Ishikawa (cell line): ENCODE data around the gene DAO.

Source experiments
- CEBPB ChIP-seq: IDR thresholded peaks from 2 replicates; pipeline ENCODE4 v1.6.1; 2012
- CREB1 ChIP-seq: IDR thresholded peaks from 2 replicates; pipeline ENCODE4 v1.6.1; 2012; ENCODE audit warnings: low read depth
- EGR1 ChIP-seq: IDR thresholded peaks from 2 replicates; pipeline ENCODE4 v1.6.1; 2012
- EP300 ChIP-seq: IDR thresholded peaks from 2 replicates; pipeline ENCODE4 v1.6.1; 2012; ENCODE audit warnings: borderline replicate concordance
- FOXM1 ChIP-seq: IDR thresholded peaks from 2 replicates; pipeline ENCODE4 v1.6.1; 2012; ENCODE audit warnings: low read depth, borderline replicate concordance
- NFIC ChIP-seq: IDR thresholded peaks from 2 replicates; pipeline ENCODE4 v1.6.1; 2012
- RAD21 ChIP-seq: IDR thresholded peaks from 2 replicates; pipeline ENCODE4 v1.6.1; 2012; ENCODE audit warnings: low read depth
- TAF1 ChIP-seq: IDR thresholded peaks from 2 replicates; pipeline ENCODE4 v1.6.1; 2012; ENCODE audit warnings: low read depth, mild to moderate bottlenecking
- TCF12 ChIP-seq: IDR thresholded peaks from 2 replicates; pipeline ENCODE4 v1.6.1; 2012; ENCODE audit warnings: low read depth
- TEAD4 ChIP-seq: IDR thresholded peaks from 2 replicates; pipeline ENCODE4 v1.6.1; 2012
- YY1 ChIP-seq: IDR thresholded peaks from 2 replicates; pipeline ENCODE4 v1.6.1; 2012; ENCODE audit warnings: low read depth
- ZBTB7A ChIP-seq: IDR thresholded peaks from 2 replicates; pipeline ENCODE4 v1.6.1; 2012; ENCODE audit warnings: low read depth
- TF ChIP-seq, protein P1 (sequence below): IDR thresholded peaks from 2 replicates; pipeline ENCODE4 v1.6.1; 2012
- TF ChIP-seq, protein P2 (sequence below): IDR thresholded peaks from 2 replicates; pipeline ENCODE4 v1.6.1; 2012; ENCODE audit warnings: low read depth, mild to moderate bottlenecking
- TF ChIP-seq, protein P3 (sequence below): IDR thresholded peaks from 2 replicates; pipeline ENCODE4 v1.6.1; 2012

The DAO gene

DNA sequence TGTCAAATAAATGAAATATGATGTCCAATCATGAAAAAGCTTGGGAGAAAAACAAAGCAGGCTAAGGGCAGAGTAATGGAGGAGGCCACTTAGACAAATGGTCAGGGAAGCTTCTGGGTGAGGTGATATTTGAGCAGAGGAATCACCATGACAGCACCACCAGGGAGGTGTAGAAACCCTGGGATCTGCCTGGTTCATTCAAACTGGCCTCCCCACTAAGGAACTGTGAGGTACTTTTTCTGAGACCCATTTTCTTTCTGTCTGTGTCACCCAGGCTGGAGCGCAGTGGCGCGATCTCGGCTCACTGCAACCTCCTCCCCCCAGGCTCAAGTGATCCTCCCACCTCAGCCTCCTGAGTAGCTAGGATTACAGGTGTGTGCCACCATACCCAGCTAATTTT lies 14.7 kb upstream of the DAO start:
- no peak for TF ChIP-seq TEAD4
- no peak for TF ChIP-seq TAF1
- no peak for TF ChIP-seq CREB1
- TF ChIP-seq CEBPB: no peak
- no peak for TF ChIP-seq YY1
- no peak for TF ChIP-seq TCF12
- no peak for TF ChIP-seq NFIC
- TF ChIP-seq, protein P1, sequence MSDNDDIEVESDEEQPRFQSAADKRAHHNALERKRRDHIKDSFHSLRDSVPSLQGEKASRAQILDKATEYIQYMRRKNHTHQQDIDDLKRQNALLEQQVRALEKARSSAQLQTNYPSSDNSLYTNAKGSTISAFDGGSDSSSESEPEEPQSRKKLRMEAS: no peak
- TF ChIP-seq EP300: no peak
- TF ChIP-seq, protein P2, sequence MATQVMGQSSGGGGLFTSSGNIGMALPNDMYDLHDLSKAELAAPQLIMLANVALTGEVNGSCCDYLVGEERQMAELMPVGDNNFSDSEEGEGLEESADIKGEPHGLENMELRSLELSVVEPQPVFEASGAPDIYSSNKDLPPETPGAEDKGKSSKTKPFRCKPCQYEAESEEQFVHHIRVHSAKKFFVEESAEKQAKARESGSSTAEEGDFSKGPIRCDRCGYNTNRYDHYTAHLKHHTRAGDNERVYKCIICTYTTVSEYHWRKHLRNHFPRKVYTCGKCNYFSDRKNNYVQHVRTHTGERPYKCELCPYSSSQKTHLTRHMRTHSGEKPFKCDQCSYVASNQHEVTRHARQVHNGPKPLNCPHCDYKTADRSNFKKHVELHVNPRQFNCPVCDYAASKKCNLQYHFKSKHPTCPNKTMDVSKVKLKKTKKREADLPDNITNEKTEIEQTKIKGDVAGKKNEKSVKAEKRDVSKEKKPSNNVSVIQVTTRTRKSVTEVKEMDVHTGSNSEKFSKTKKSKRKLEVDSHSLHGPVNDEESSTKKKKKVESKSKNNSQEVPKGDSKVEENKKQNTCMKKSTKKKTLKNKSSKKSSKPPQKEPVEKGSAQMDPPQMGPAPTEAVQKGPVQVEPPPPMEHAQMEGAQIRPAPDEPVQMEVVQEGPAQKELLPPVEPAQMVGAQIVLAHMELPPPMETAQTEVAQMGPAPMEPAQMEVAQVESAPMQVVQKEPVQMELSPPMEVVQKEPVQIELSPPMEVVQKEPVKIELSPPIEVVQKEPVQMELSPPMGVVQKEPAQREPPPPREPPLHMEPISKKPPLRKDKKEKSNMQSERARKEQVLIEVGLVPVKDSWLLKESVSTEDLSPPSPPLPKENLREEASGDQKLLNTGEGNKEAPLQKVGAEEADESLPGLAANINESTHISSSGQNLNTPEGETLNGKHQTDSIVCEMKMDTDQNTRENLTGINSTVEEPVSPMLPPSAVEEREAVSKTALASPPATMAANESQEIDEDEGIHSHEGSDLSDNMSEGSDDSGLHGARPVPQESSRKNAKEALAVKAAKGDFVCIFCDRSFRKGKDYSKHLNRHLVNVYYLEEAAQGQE: no peak
- TF ChIP-seq ZBTB7A: no peak
- TF ChIP-seq RAD21: no peak
- TF ChIP-seq, protein P3, sequence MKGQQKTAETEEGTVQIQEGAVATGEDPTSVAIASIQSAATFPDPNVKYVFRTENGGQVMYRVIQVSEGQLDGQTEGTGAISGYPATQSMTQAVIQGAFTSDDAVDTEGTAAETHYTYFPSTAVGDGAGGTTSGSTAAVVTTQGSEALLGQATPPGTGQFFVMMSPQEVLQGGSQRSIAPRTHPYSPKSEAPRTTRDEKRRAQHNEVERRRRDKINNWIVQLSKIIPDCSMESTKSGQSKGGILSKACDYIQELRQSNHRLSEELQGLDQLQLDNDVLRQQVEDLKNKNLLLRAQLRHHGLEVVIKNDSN: no peak
- TF ChIP-seq FOXM1: no peak
- TF ChIP-seq EGR1: no peak

DNA sequence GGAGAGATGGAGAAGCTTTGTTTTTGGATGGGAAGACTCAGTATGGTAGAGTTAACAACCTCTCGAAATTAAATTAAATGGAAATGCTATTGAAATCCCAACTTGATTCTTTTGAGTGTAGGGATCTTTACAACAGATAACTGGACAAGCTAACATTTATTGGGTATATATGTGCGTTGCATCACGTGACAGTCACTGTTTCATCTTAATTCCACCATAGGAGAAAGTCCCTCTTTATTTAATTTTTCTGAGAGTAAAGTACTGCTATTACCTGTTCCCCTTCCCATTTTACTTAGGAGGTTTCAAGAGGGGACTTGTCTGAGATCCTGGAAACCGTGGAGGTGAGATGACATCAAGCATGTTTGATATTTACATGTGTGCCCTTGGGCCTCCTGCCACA lies 11.1 kb upstream of the DAO start:
- TF ChIP-seq CEBPB (no peak), NFIC (no peak), FOXM1 (no peak), ZBTB7A (no peak), EGR1 (no peak), TCF12 (no peak), YY1 (no peak), EP300 (no peak), TAF1 (no peak), TEAD4 (no peak), CREB1 (no peak), RAD21 (no peak)
- TF ChIP-seq, protein P1: no peak
- TF ChIP-seq, protein P2: no peak
- TF ChIP-seq, protein P3: no peak

- TF ChIP-seq CREB1: no peak
- TF ChIP-seq NFIC: no peak
- TF ChIP-seq, protein P3: no peak
Observed at GRCh38 chr12:108875280-108875679, 4.6 kb upstream of the DAO start.

- no peak for TF ChIP-seq TCF12
- TF ChIP-seq, protein P2: no peak
- no peak for TF ChIP-seq RAD21
- TF ChIP-seq NFIC: no peak
- no peak for TF ChIP-seq ZBTB7A
Observed at GRCh38 chr12:108875682-108876361, 4.1 kb upstream of the DAO start.
